Vagina (tissue), 2 donors: ENCODE measurements around the gene PHLDA3.

Source experiments
- CTCF ChIP-seq, 3 experiments: fragments of 450-650 bp in 2 of 3; fragments of 200-600 bp in 1 of 3; sonication (generic) in 1 of 3; IDR thresholded peaks; one replicate each; pipeline ENCODE4 v1.5.1; 2017 to 2019; ENCODE audit warnings: antibody characterized with exemption in 3 of 3, mild to moderate bottlenecking in 2 of 3, moderate library complexity in 2 of 3
- POLR2A ChIP-seq, 2 donors: fragments of 450-650 bp; IDR thresholded peaks; one replicate each; pipeline ENCODE4 v1.6.1; 2017; ENCODE audit warnings: antibody characterized with exemption in 2 of 2, mild to moderate bottlenecking in 2 of 2, moderate library complexity in 2 of 2
- POLR2AphosphoS5 ChIP-seq, 2 donors: sonication (generic); formaldehyde crosslinking; IDR thresholded peaks; one replicate each; pipeline ENCODE4 v1.9.0; 2017; ENCODE audit warnings: antibody characterized with exemption in 2 of 2, mild to moderate bottlenecking in 2 of 2, low read depth in 1 of 2; ENCODE audit not compliant: insufficient read depth in 1 of 2

GRCh38 chr1:201447903-201448871 is 20.8 kb downstream of the PHLDA3 start:
- TF ChIP-seq POLR2A (IDR thresholded peaks at IDR 0.05) (no peak), CTCF (IDR thresholded peaks at IDR 0.05) (peak; percentile 77 to 86 (median 79)), POLR2AphosphoS5 (IDR thresholded peaks at IDR 0.05; ENCODE audit: insufficient read depth in 1 of 2, low read depth in 1 of 2) (peak in 1 of 2 donors; percentile 47)
